Measurements from ENCODE around the gene SBF2.

GRCh38 chr11:9896902-9897301 is 397.1 kb downstream of the SBF2 start:
- TF ChIP-seq, protein P1, sequence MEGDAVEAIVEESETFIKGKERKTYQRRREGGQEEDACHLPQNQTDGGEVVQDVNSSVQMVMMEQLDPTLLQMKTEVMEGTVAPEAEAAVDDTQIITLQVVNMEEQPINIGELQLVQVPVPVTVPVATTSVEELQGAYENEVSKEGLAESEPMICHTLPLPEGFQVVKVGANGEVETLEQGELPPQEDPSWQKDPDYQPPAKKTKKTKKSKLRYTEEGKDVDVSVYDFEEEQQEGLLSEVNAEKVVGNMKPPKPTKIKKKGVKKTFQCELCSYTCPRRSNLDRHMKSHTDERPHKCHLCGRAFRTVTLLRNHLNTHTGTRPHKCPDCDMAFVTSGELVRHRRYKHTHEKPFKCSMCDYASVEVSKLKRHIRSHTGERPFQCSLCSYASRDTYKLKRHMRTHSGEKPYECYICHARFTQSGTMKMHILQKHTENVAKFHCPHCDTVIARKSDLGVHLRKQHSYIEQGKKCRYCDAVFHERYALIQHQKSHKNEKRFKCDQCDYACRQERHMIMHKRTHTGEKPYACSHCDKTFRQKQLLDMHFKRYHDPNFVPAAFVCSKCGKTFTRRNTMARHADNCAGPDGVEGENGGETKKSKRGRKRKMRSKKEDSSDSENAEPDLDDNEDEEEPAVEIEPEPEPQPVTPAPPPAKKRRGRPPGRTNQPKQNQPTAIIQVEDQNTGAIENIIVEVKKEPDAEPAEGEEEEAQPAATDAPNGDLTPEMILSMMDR (IDR thresholded peaks at IDR 0.05) = no peak
- TF ChIP-seq POLR2AphosphoS5 (IDR thresholded peaks at IDR 0.05) = no peak
- no peak for TF ChIP-seq EP300 (IDR thresholded peaks at IDR 0.05)
- no peak for TF ChIP-seq POLR2A (IDR thresholded peaks at IDR 0.05)
